Kidney (tissue), 14 donors: ENCODE data around the gene LHPP. TPM values are rescaled to one million over a fixed set of nuclear protein-coding genes. Genes with fewer than 3 reads are reported as not detected.
A peak's percentile ranks its signal among the peaks of the same experiment; 100 is the strongest.

Experiments
- DNase-seq, 5 donors: peaks; one replicate each; pipeline ENCODE4 v3.0.0-alpha.2; 2013 to 2020
- FAIRE-seq: peaks from 2 replicates; lab custom pipeline; 2012; peaks lifted over from hg19 to GRCh38; lab: Jason Lieb, UNC
- H3K27ac ChIP-seq, 2 donors: one replicate each; pipeline ENCODE4 v1.7.0; 2013; ENCODE audit warnings: low read depth in 2 of 2, low read length in 2 of 2, inconsistent platforms in 1 of 2
- H3K27me3 ChIP-seq: one replicate; pipeline ENCODE4 v1.7.1; 2013; ENCODE audit warnings: low read length, inconsistent platforms; ENCODE audit not compliant: control insufficient read depth, insufficient read depth
- H3K36me3 ChIP-seq, 3 donors: one replicate each; pipeline versions ENCODE4 v1.7.0 to v1.7.1; 2013; ENCODE audit warnings: low read length in 3 of 3, control low read depth in 1 of 3, inconsistent platforms in 1 of 3; ENCODE audit not compliant: insufficient read depth in 3 of 3, control insufficient read depth in 2 of 3
- H3K4me1 ChIP-seq, 3 donors: one replicate each; pipeline versions ENCODE4 v1.7.0 to v1.7.1; 2013; ENCODE audit warnings: low read length in 3 of 3, inconsistent platforms in 1 of 3, low read depth in 1 of 3; ENCODE audit not compliant: control insufficient read depth in 2 of 3, insufficient read depth in 2 of 3
- H3K4me3 ChIP-seq, 3 donors: one replicate each; pipeline versions ENCODE4 v1.7.0 to v1.8.1; 2013; ENCODE audit warnings: low read length in 3 of 3, control low read depth in 1 of 3, inconsistent platforms in 1 of 3
- H3K9ac ChIP-seq, 3 donors: one replicate each; pipeline versions ENCODE4 v1.7.0 to v1.7.1; 2013; ENCODE audit warnings: low read length in 3 of 3, control low read depth in 1 of 3, inconsistent platforms in 1 of 3
- H3K9me3 ChIP-seq, 3 donors: one replicate each; pipeline versions ENCODE4 v1.7.0 to v1.7.1; 2013; ENCODE audit warnings: low read length in 3 of 3, control low read depth in 1 of 3, inconsistent platforms in 1 of 3; ENCODE audit not compliant: control insufficient read depth in 2 of 3, insufficient read depth in 1 of 3
- CTCF ChIP-seq: IDR thresholded peaks from 3 replicates; pipeline ENCODE4 v1.5.1; 2012; ENCODE audit warnings: mild to moderate bottlenecking, moderate library complexity, borderline replicate concordance; ENCODE audit not compliant: insufficient read depth; ENCODE audit errors: extremely low read depth
- intact Hi-C: fragments of 100-400 bp; cut with DNase I; formaldehyde crosslinking; loops from one replicate; pipeline ENCODE4 v1.11.1; 2022
- polyA plus RNA-seq: library from polyadenylated mRNA; stranded (reverse); fragments of 350-450 nt; fragmentation: Illumina TruSeq; extraction: RNeasy Lipid Tissue Mini Kit (QIAGEN cat#74804); gene quantifications from one replicate; pipeline ENCODE4 v1.2.3, GENCODE V29; 2014; ENCODE audit warnings: low read depth, low replicate concordance; ENCODE audit not compliant: insufficient read depth
- total RNA-seq: library from RNA; stranded (reverse); fragmentation: NEBNext Ultra II Directional; extraction: Animal tissue kit (Norgen Biotek cat#: 25700); gene quantifications from one replicate; pipeline ENCODE4 v1.2.1, GENCODE V29; 2021
- donor health status: control.
- donor health status: control.
- donor health status: control.
- donor health status: control.
- donor health status: control.
- donor health status: DM: yes; HTN: yes; CAD: no.
- donor health status: Normal renal cell carcinoma (clear cell type).

The LHPP gene
- total and polyA plus RNA-seq, 2 donors from 2014 or later: 16.6 to 52.5 TPM

GRCh38 chr10:124564881-124565280, 103.3 kb downstream of the LHPP start:
- no peak for FAIRE-seq
- intact Hi-C loops: no loop called here
- H3K9ac ChIP-seq: no peak overlapping the region

GRCh38 chr10:124565565-124566221, 104.1 kb downstream of the LHPP start:
- no peak for FAIRE-seq
- H3K27ac ChIP-seq: no peak overlapping the region

More at GRCh38 chr10:124564881-124565280, 103.3 kb downstream of the LHPP start:
- no peak overlapping the region for H3K27ac ChIP-seq
- no peaks in the 10 kb centered on the region for H3K36me3 ChIP-seq
- no peak for TF ChIP-seq CTCF
- no peaks in the 10 kb centered on the region for H3K27me3 ChIP-seq
- H3K4me3 ChIP-seq: no peak overlapping the region
- DNase-seq: peak in 1 of 5 donors; percentile 30
- no peaks in the 10 kb centered on the region for H3K9me3 ChIP-seq
- H3K4me1 ChIP-seq: peaks cover 0 to 8% (median 6%) of the 10 kb centered on the region in 3 donors

GRCh38 chr10:124566222-124566888, 104.7 kb downstream of the LHPP start:
- no peaks in the 10 kb centered on the region for H3K36me3 ChIP-seq
- FAIRE-seq (no peak), DNase-seq (peak in 2 of 5 donors; percentile 30 to 61)
- no peak overlapping the region for H3K9ac ChIP-seq
- no peaks in the 10 kb centered on the region for H3K27me3 ChIP-seq
- H3K4me3 ChIP-seq: no peak overlapping the region
- H3K9me3 ChIP-seq: no peaks in the 10 kb centered on the region
- no peak for TF ChIP-seq CTCF
- peaks cover 0 to 6% (median 5%) of the 10 kb centered on the region in 3 donors for H3K4me1 ChIP-seq
- H3K27ac ChIP-seq: no peak overlapping the region
- intact Hi-C loops: no loop called here

More at GRCh38 chr10:124565565-124566221, 104.1 kb downstream of the LHPP start:
- intact Hi-C loops: no loop called here
- peaks cover 0 to 7% (median 6%) of the 10 kb centered on the region in 3 donors for H3K4me1 ChIP-seq
- peak; percentile 85 to 92 (median 90) for DNase-seq
- no peak overlapping the region for H3K4me3 ChIP-seq
- peak; percentile 24 for TF ChIP-seq CTCF
- no peaks in the 10 kb centered on the region for H3K9me3 ChIP-seq
- no peak overlapping the region for H3K9ac ChIP-seq
- H3K36me3 ChIP-seq: no peaks in the 10 kb centered on the region
- no peaks in the 10 kb centered on the region for H3K27me3 ChIP-seq
